Activated T-cell treated with anti-CD3 and anti-CD28 coated beads, Interleukin-2, amount 50 U/mL, for 72 hours (primary cell): ENCODE results near the gene PRR23E. TPM values are rescaled to one million over a fixed set of nuclear protein-coding genes. Genes with fewer than 3 reads are reported as not detected.

Experiments
- ATAC-seq, 2 donors: fragments of 150-1000 bp; cut with Tn5 transposase; replicated peaks in 1 of 2; 2 replicates each; pipeline ENCODE4 v1.10.0; 2021; ENCODE audit warnings: moderate library complexity in 2 of 2, mild to moderate bottlenecking in 1 of 2
- DNase-seq, 2 donors: peaks; one replicate each; pipeline ENCODE4 v3.0.0; 2021 to 2022; ENCODE audit warnings: mixed read lengths in 1 of 2
- H3K27ac Mint-ChIP-seq: one replicate; pipeline ENCODE4 v1.8.0; 2022; ENCODE audit warnings: mild to moderate bottlenecking, moderate library complexity, mixed read lengths
- H3K27me3 Mint-ChIP-seq: one replicate; pipeline ENCODE4 v1.8.0; 2022; ENCODE audit warnings: low read depth, mixed read lengths
- H3K36me3 Mint-ChIP-seq, 2 donors: one replicate each; pipeline ENCODE4 v1.8.0; 2022; ENCODE audit warnings: mixed read lengths in 2 of 2, mild to moderate bottlenecking in 1 of 2; ENCODE audit not compliant: insufficient read depth in 2 of 2
- H3K4me1 Mint-ChIP-seq: one replicate; pipeline ENCODE4 v1.8.0; 2022; ENCODE audit warnings: low read depth, mixed read lengths
- H3K4me3 Mint-ChIP-seq, 2 donors: one replicate each; pipeline ENCODE4 v1.8.0; 2022; ENCODE audit warnings: mild to moderate bottlenecking in 2 of 2, mixed read lengths in 2 of 2, moderate library complexity in 2 of 2
- H3K9me3 Mint-ChIP-seq, 2 donors: one replicate each; pipeline ENCODE4 v1.8.0; 2022; ENCODE audit warnings: mixed read lengths in 2 of 2
- total RNA-seq, 2 donors: library from RNA; stranded (reverse); gene quantifications; one replicate each; pipeline ENCODE4 v1.2.3, GENCODE V29; 2022

Gene PRR23E
- total RNA-seq, 2 donors from 2014 or later = not detected

DNA sequence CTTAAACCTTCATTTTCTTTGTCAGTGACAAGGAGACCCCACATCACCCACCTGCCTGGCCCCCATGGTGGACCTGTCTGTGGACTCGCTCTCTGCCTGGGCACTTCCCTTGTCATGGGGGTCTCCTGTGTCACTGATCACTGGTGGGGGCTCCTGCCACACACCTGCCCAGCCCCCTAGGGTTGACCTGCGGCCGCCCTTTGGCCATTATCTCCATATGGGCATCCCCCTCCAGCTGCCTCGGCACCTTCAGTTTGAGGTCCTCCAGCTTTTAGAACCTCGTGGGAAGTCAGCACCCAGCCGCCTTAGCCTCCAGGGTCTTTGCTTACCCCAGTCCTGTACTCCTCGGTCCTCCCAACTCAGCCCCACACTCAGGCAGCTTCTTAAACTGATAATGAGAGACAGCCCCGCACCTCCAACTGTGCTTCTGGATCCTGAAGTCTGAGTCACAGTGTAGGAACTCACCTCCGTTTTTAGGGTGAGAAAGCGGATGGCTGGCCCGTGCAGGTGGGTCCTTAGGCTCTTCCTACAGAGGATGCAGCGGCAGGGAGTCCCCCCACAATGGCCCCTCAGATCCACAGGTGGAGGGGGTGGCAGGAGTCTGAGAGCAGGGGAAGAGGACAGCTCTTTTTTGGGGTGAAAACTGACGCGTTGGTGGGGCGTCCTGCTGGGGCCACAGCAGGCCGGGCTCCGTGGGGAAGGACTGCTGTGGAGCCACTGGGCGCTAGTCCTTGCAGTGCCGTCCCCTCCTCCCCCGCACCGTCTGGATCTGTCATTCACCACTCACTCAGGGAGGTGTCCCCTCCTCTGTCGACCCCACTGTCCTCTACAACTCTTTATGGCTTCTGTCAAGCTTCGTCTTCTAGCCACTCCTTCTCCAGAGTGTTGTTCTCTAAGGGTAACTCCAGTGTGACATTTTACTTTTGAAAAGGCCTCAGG, 8.7 kb upstream of the PRR23E start:
- Mint-ChIP-seq H3K4me1 (no peaks in the 10 kb centered on the region), H3K27ac (no peak overlapping the region), H3K9me3 (peaks cover 0 to 4% of the 10 kb centered on the region in 2 donors), H3K36me3 (no peaks in the 10 kb centered on the region), H3K27me3 (no peaks in the 10 kb centered on the region), H3K4me3 (no peak overlapping the region)
- ATAC-seq = no peak
- no peak for DNase-seq

DNA sequence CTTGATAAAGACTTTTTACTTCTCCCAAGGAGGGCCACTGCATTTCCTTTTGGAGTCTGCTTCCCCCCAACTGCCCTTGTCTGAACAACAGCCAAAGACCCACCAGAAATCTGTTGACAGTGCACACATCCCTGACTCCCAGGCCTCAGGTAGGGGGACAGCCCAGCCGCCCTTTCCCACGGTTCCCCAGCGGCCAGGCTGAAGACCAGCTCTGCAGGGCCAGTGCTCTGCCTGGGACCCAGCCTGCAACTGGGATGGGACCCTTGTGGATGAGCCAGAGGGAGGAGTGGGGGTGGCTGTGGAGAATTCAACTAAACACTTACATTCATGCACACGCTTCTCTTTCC, 8.1 kb upstream of the PRR23E start:
- no peak overlapping the region for H3K27ac Mint-ChIP-seq
- no peak for DNase-seq
- no peaks in the 10 kb centered on the region for H3K27me3 Mint-ChIP-seq
- ATAC-seq = no peak
- H3K4me3 Mint-ChIP-seq = no peak overlapping the region
- H3K9me3 Mint-ChIP-seq = peaks cover 1 to 2% of the 10 kb centered on the region in 2 donors
- H3K36me3 Mint-ChIP-seq = no peaks in the 10 kb centered on the region
- H3K4me1 Mint-ChIP-seq = no peaks in the 10 kb centered on the region

DNA sequence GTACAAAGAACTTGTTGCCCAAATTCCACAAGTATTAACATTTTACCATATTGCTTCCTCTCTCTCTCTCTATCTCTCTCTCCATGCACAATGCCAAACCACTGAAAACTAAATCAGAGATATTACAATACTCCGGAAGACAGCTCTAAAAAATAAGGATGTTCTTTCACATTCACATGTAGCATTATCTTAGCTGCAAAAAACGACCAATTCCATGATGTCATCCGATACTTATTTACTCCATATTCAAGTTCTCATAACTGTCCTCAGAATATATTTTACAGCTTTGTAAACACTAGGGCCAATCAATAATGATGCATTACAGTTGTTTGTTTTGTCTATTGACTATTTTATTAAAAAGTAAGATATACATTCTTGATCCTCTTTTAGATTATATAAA, 7.7 kb upstream of the PRR23E start:
- H3K9me3 Mint-ChIP-seq = peaks cover 1 to 2% of the 10 kb centered on the region in 2 donors
- DNase-seq (no peak), ATAC-seq (no peak)
- H3K36me3 Mint-ChIP-seq = no peaks in the 10 kb centered on the region
- no peaks in the 10 kb centered on the region for H3K27me3 Mint-ChIP-seq
- no peak overlapping the region for H3K4me3 Mint-ChIP-seq
- no peaks in the 10 kb centered on the region for H3K4me1 Mint-ChIP-seq
- no peak overlapping the region for H3K27ac Mint-ChIP-seq

DNA sequence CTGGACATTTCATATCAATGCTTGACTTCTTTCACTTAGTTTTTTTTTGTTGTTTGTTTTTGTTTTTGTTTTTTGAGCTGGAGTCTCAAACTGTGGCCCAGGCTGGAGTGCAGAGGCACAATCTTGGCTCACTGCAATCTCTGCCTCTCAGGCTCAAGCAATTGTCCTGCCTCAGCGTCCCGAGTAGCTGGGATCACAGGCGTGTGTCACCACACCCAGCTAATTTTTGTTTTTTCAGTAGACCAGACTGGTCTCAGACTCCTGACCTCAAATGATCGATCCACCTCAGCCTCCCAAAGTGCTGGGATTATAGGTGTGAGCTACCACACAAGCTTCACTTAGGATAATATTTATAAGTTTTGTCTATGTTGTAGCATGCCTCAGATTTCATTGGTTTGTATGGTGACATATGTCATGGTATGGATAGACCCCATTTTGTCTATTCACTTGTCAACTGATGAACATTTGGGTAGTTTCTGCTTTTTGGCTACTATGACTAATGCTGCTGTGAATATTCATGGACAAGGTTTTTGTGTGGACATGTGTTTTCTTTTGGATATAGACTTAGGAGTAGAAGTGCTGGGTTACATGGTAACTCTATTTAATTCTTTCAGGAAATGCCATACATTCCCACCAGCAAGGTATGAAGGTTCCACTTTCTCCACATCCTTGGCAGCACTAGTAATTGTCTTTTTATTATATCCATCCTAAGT, 6.8 kb upstream of the PRR23E start:
- DNase-seq = no peak
- Mint-ChIP-seq H3K9me3 (peaks cover 1 to 2% of the 10 kb centered on the region in 2 donors), H3K27me3 (no peaks in the 10 kb centered on the region), H3K27ac (no peak overlapping the region), H3K4me1 (no peaks in the 10 kb centered on the region), H3K4me3 (no peak overlapping the region), H3K36me3 (peaks cover 0 to 2% of the 10 kb centered on the region in 2 donors)
- ATAC-seq = no peak

DNA sequence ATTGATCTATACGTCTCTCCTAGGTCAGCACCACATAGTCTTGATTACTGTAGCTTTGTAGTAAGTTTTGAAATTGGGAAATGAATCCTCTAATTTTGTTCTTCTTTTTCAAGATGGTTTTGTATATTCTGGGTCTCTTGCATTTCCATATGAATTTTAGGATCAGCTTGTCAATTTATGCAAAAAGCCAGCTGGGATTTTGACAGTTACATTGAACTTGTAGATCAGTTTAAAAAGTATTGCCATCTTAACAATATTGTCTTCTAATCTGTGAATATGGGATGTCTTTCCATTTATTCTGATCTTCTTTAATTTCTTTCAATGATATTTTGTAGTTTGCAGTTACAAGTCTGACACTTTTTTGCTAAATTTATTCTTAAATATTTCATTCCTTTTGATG, 5.6 kb upstream of the PRR23E start:
- ATAC-seq (no peak), DNase-seq (no peak)
- H3K27me3 Mint-ChIP-seq = no peaks in the 10 kb centered on the region
- H3K9me3 Mint-ChIP-seq = peaks cover 3 to 6% of the 10 kb centered on the region in 2 donors
- no peak overlapping the region for H3K4me3 Mint-ChIP-seq
- H3K27ac Mint-ChIP-seq = no peak overlapping the region
- H3K36me3 Mint-ChIP-seq = peaks cover 0 to 2% of the 10 kb centered on the region in 2 donors
- no peaks in the 10 kb centered on the region for H3K4me1 Mint-ChIP-seq

DNA sequence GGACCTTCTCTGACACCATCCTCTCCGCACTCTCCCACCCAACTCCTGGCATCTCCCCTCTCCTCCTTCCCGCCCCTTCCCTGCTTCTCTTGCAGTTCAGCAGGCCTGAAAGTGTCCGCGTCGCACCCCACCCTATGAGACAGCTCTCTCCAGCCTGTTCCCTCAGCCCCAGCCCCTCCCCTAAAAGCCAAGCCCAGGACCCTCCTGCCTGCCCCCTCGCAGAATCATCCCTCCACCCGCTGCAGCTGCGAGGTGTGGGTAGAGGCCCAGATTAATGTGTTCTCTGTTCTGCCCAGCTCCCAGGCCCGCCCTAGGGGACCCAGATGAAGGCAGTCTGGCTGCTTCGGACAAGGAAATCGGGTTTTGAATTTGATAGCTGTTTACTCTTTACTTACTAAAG, 410 bp downstream of the PRR23E start:
- Mint-ChIP-seq H3K4me3 (no peak overlapping the region), H3K9me3 (peaks cover 3 to 6% of the 10 kb centered on the region in 2 donors), H3K27me3 (peaks cover 11% of the 10 kb centered on the region), H3K27ac (no peak overlapping the region), H3K36me3 (peaks cover 0 to 2% of the 10 kb centered on the region in 2 donors), H3K4me1 (no peaks in the 10 kb centered on the region)
- DNase-seq = no peak
- ATAC-seq = no peak

DNA sequence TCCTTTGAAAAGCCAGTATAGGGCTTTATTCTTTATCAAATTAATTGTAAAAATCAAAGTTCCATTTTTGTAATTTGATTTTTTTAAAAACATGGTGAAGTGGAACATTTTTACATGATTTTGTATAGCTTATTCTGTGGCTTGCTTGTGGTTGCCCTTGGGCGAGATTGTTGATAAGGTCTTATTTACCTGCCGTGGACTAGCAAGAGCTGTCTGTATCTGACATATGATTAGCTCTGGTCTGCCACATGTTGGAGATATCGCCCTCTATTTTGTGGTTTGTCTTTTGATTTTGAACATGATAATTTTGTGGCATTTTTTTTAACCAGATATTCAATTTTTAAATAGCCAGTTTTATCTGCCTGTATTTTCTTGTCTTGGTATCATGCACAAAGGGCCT, 844 bp downstream of the PRR23E start:
- DNase-seq (no peak), ATAC-seq (no peak)
- peaks cover 3 to 6% of the 10 kb centered on the region in 2 donors for H3K9me3 Mint-ChIP-seq
- peaks cover 0 to 2% of the 10 kb centered on the region in 2 donors for H3K36me3 Mint-ChIP-seq
- H3K4me3 Mint-ChIP-seq = no peak overlapping the region
- H3K27ac Mint-ChIP-seq = no peak overlapping the region
- no peaks in the 10 kb centered on the region for H3K4me1 Mint-ChIP-seq
- H3K27me3 Mint-ChIP-seq = peaks cover 11% of the 10 kb centered on the region

DNA sequence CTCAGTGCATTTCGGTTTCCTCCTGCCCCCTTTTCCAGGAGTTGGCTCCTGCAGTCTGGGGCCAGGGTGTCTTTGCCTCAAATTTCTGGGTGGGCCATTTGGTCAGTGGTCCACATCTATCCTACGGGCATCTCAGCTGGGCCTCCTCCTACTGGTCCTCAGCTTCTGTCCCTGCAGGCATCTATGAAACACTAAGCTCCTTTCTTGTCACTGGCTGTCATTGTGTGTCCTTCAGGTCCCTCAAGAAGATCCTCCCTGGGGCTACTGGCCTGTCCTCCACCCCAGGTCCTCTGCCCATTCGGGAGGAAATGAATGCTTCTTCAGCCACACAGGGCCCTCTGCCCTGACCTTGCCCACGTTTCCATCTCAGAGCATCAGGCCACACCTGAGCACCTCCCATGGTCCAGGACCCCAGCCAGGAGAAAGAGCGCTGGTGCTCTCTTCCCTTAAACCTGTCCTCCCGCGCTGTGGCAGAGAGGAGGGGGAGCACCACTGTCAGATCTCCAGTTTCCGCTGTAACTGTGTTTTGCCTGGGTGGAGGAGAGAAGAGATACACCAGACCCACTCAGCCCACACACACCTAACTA, 1.8 kb downstream of the PRR23E start:
- no peaks in the 10 kb centered on the region for H3K4me1 Mint-ChIP-seq
- H3K36me3 Mint-ChIP-seq = peaks cover 0 to 2% of the 10 kb centered on the region in 2 donors
- no peak overlapping the region for H3K4me3 Mint-ChIP-seq
- no peak for ATAC-seq
- peaks cover 11% of the 10 kb centered on the region for H3K27me3 Mint-ChIP-seq
- no peak for DNase-seq
- H3K9me3 Mint-ChIP-seq = peaks cover 2 to 4% of the 10 kb centered on the region in 2 donors
- H3K27ac Mint-ChIP-seq = no peak overlapping the region

DNA sequence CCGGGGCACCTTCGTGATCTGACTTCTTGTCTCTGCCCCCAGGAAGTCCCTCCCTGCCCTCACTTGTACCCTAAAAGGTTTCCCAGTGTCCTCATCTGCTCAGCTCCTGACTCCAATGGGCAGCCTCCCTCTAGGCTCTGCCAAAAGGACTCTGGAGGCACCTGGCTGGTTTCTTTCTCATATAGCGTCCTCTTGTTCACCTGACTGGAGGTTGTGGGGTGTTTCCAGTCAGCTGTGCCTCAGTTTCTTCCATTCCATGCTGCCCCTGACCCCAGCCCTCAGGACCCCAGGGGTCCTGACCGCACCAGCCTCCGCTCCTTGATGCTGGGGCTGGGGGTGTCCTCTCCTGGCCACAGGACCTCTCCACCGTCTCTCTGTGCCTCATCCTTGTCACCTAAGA, 2.5 kb downstream of the PRR23E start:
- Mint-ChIP-seq H3K9me3 (peaks cover 2 to 4% of the 10 kb centered on the region in 2 donors), H3K27me3 (peaks cover 11% of the 10 kb centered on the region), H3K27ac (no peak overlapping the region), H3K36me3 (peaks cover 0 to 2% of the 10 kb centered on the region in 2 donors), H3K4me1 (no peaks in the 10 kb centered on the region), H3K4me3 (no peak overlapping the region)
- no peak for ATAC-seq
- no peak for DNase-seq

DNA sequence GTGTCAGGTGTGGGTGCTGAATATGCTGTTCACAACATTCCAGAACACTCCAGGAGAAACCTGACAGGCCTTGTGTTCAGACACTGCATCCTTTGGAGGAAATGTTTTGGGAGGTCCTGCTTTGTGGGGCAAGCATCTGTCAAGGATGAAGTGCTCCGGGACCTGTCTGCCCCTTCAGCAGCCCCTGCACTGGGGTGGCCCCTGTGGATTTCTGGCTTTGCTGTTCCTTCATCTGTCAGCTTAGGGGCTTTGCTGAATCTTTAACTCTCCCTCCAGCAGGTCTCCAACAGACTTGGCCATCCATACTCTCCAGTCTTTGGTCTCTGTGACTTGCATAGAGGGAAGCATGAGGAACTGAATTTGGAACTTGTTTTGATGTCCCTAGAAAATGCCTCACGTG, 3.1 kb downstream of the PRR23E start:
- Mint-ChIP-seq H3K27me3 (peaks cover 11% of the 10 kb centered on the region), H3K4me1 (no peaks in the 10 kb centered on the region), H3K9me3 (peaks cover 2 to 4% of the 10 kb centered on the region in 2 donors), H3K4me3 (no peak overlapping the region), H3K36me3 (no peaks in the 10 kb centered on the region), H3K27ac (no peak overlapping the region)
- ATAC-seq (no peak), DNase-seq (no peak)

DNA sequence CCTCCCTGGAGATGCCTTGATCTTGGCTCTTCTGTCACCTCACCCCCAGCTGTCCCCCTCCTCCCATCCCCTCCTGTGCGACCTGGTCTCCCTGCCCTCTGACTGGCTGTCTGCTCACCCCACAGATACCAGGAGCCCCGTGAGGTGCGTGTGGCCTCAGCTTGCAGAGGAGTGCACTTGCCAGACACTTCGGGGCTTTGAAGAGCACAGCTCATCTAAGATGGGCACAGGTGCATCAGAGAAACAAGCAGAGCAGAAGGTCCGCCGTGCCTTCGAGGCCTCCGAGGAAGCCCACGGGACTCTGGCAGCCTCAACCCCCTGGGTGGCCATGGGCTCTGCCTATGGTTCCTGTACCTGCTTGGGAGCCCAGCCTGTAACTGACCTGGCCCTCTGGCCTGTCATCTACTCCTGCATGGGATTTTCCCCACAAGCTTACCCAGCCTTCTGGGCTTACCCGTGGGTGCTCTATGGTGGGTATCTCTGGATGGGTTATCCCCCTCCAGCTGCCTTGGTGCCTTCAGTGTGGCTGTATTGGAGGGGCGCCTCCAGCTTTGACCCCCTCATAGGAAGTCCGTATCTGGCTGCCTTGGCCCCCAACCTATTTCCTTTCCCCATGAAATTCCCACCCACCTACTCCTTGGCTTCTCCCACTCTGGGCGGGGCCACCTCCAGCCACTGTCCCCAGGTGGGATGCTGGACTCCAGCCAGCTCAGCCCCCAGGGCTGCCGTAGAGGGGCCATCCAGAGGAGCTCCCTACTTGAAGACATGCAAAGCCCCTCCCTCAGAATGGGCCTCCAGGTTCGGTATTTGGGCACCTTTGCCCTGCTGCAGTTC, 3.8 kb downstream of the PRR23E start:
- DNase-seq (no peak), ATAC-seq (no peak)
- Mint-ChIP-seq H3K27ac (no peak overlapping the region), H3K4me1 (no peaks in the 10 kb centered on the region), H3K4me3 (no peak overlapping the region), H3K36me3 (no peaks in the 10 kb centered on the region), H3K9me3 (peaks cover 2 to 3% of the 10 kb centered on the region in 2 donors), H3K27me3 (peaks cover 11% of the 10 kb centered on the region)

DNA sequence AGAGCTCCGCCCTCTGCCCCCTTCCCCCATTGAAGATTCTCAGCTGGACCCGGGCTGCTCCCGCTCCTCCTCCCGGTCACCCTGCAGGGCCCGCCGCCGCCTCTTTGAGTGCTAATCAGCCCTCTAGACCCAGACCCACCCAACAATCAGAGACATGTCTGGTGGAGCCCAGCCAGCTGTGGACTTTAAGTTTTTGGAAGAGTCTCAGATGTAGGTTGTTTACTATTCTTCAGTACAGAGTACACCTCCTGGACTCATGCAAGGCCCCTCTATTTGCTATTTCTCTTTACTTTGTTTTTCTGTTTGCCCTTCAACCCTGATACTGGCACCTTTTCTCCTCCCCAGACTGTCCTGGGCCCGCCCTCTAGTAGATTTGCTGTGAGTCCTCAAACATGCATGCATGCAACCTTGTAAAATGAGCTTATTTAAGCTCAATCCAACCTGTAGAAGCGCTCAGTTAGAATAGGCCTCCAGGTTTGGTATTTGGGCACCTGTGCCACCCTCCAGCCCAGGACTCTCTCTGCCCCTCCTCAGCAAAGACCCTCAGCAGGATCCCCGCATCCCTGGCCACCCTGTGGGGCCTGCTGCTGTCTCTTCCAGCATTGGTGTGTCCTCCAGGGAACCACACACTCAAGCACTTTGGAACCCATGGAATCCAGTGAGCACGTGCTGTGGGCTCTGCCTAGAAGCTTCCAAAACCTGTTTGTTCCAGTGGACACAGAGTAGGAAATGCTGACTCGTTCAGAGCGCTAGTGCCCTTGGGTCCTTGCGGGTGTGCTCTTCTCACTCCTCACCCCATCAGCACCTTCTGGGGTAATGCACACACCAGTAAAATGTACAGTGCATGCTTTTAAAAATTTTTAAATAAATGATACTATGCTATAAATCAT, 4.6 kb downstream of the PRR23E start:
- Mint-ChIP-seq H3K4me1 (no peaks in the 10 kb centered on the region), H3K27me3 (peaks cover 11% of the 10 kb centered on the region), H3K4me3 (no peak overlapping the region), H3K36me3 (no peaks in the 10 kb centered on the region), H3K9me3 (peaks cover 0 to 2% of the 10 kb centered on the region in 2 donors), H3K27ac (no peak overlapping the region)
- ATAC-seq = no peak
- DNase-seq = no peak
